Measurements from ENCODE around the gene RNF144B.

DNA sequence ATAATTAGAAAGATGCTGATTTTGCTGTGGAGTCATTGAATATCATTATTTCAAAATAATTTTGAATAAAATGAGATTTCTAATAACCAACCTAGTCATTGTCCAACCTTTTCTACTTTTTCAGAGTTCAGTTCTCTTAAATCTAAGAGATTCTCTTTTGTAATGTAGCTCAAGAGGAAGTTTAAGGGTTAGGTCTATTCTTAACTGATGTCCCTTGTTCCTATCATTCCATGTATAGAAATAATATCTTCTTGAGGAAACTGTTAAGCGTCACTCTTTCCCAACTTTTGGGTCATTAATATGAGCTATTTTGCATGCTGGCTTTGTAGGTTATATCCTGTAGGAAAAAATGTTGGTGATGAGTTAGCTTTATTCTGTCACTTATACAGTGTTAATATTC, 27.0 kb downstream of the RNF144B start:
- TF ChIP-seq, protein P1, sequence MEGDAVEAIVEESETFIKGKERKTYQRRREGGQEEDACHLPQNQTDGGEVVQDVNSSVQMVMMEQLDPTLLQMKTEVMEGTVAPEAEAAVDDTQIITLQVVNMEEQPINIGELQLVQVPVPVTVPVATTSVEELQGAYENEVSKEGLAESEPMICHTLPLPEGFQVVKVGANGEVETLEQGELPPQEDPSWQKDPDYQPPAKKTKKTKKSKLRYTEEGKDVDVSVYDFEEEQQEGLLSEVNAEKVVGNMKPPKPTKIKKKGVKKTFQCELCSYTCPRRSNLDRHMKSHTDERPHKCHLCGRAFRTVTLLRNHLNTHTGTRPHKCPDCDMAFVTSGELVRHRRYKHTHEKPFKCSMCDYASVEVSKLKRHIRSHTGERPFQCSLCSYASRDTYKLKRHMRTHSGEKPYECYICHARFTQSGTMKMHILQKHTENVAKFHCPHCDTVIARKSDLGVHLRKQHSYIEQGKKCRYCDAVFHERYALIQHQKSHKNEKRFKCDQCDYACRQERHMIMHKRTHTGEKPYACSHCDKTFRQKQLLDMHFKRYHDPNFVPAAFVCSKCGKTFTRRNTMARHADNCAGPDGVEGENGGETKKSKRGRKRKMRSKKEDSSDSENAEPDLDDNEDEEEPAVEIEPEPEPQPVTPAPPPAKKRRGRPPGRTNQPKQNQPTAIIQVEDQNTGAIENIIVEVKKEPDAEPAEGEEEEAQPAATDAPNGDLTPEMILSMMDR (conservative IDR thresholded peaks at IDR 0.05; ENCODE audit: low read length) = no peak
- no peak for TF ChIP-seq EZH2phosphoT487 (IDR thresholded peaks at IDR 0.05; ENCODE audit: borderline replicate concordance)

Data from Loucy (cell line).